ENCODE data around the gene RTN4R. TPM values are rescaled to one million over a fixed set of nuclear protein-coding genes. Genes with fewer than 3 reads are reported as not detected.
A peak's percentile ranks its signal among the peaks of the same experiment; 100 is the strongest.

Gene RTN4R
- total and polyA plus RNA-seq, 5 donors from 2014 or later: 1.2 to 3.3 (median 1.3) TPM

- Histone ChIP-seq H3K4me3 (ENCODE audit: low read depth, low read length) (no peak overlapping the region), H3K27ac (ENCODE audit: insufficient read depth, low read length, poor library complexity, severe bottlenecking) (no peak overlapping the region), H3K4me1 (ENCODE audit: control insufficient read depth, insufficient read depth, low read length, poor library complexity, severe bottlenecking) (no peaks in the 10 kb centered on the region), H3K9me3 (ENCODE audit: control insufficient read depth in 2 of 2, low read length in 2 of 2) (no peaks in the 10 kb centered on the region), H3K36me3 (ENCODE audit: control insufficient read depth, insufficient read depth, low read length) (no peaks in the 10 kb centered on the region), H3K27me3 (ENCODE audit: control insufficient read depth, insufficient read depth, low read length) (no peaks in the 10 kb centered on the region)
- H3K4me1 Mint-ChIP-seq: peaks cover 0 to 5% (median 2%) of the 10 kb centered on the region in 4 donors
- DNase-seq (no peak), ATAC-seq (ENCODE audit: low read depth in 2 of 2) (no peak)
- H3K36me3 Mint-ChIP-seq: no peaks in the 10 kb centered on the region
- no peaks in the 10 kb centered on the region for H3K27me3 Mint-ChIP-seq
- H3K4me3 Mint-ChIP-seq: no peak overlapping the region
- H3K9me3 Mint-ChIP-seq: no peaks in the 10 kb centered on the region
- H3K27ac Mint-ChIP-seq: no peak overlapping the region
Observed at GRCh38 chr22:20216863-20217499, 51.1 kb downstream of the RTN4R start.

- Mint-ChIP-seq H3K4me3 (no peak overlapping the region), H3K4me1 (peaks cover 0 to 7% (median 2%) of the 10 kb centered on the region in 4 donors), H3K27me3 (no peaks in the 10 kb centered on the region), H3K27ac (no peak overlapping the region), H3K9me3 (no peaks in the 10 kb centered on the region), H3K36me3 (no peaks in the 10 kb centered on the region)
- DNase-seq: no peak
- H3K27ac ChIP-seq (ENCODE audit: insufficient read depth, low read length, poor library complexity, severe bottlenecking): no peak overlapping the region
- H3K4me3 ChIP-seq (ENCODE audit: low read depth, low read length): no peak overlapping the region
- H3K27me3 ChIP-seq (ENCODE audit: control insufficient read depth, insufficient read depth, low read length): no peaks in the 10 kb centered on the region
- H3K4me1 ChIP-seq (ENCODE audit: control insufficient read depth, insufficient read depth, low read length, poor library complexity, severe bottlenecking): no peaks in the 10 kb centered on the region
- no peaks in the 10 kb centered on the region for H3K9me3 ChIP-seq (ENCODE audit: control insufficient read depth in 2 of 2, low read length in 2 of 2)
- no peak for ATAC-seq (ENCODE audit: low read depth in 2 of 2)
- H3K36me3 ChIP-seq (ENCODE audit: control insufficient read depth, insufficient read depth, low read length): no peaks in the 10 kb centered on the region
Observed at GRCh38 chr22:20215742-20216141, 52.4 kb downstream of the RTN4R start.

- H3K4me1 ChIP-seq (ENCODE audit: control insufficient read depth, insufficient read depth, low read length, poor library complexity, severe bottlenecking): no peaks in the 10 kb centered on the region
- no peaks in the 10 kb centered on the region for H3K36me3 ChIP-seq (ENCODE audit: control insufficient read depth, insufficient read depth, low read length)
- H3K27ac ChIP-seq (ENCODE audit: insufficient read depth, low read length, poor library complexity, severe bottlenecking): no peak overlapping the region
- ATAC-seq (ENCODE audit: low read depth in 2 of 2) (no peak), DNase-seq (no peak)
- Mint-ChIP-seq H3K36me3 (no peaks in the 10 kb centered on the region), H3K27ac (no peak overlapping the region), H3K4me3 (no peak overlapping the region), H3K9me3 (no peaks in the 10 kb centered on the region), H3K27me3 (no peaks in the 10 kb centered on the region), H3K4me1 (peaks cover 0 to 7% (median 2%) of the 10 kb centered on the region in 4 donors)
- H3K9me3 ChIP-seq (ENCODE audit: control insufficient read depth in 2 of 2, low read length in 2 of 2): no peaks in the 10 kb centered on the region
- no peaks in the 10 kb centered on the region for H3K27me3 ChIP-seq (ENCODE audit: control insufficient read depth, insufficient read depth, low read length)
- H3K4me3 ChIP-seq (ENCODE audit: low read depth, low read length): no peak overlapping the region
Observed at GRCh38 chr22:20214853-20215252, 53.3 kb downstream of the RTN4R start.

GRCh38 chr22:20213833-20214708 is 54.0 kb downstream of the RTN4R start:
- Mint-ChIP-seq H3K36me3 (no peaks in the 10 kb centered on the region), H3K27ac (no peak overlapping the region), H3K27me3 (no peaks in the 10 kb centered on the region), H3K4me1 (peaks cover 0 to 7% (median 2%) of the 10 kb centered on the region in 4 donors), H3K9me3 (no peaks in the 10 kb centered on the region), H3K4me3 (no peak overlapping the region)
- Histone ChIP-seq H3K36me3 (ENCODE audit: control insufficient read depth, insufficient read depth, low read length) (no peaks in the 10 kb centered on the region), H3K4me3 (ENCODE audit: low read depth, low read length) (no peak overlapping the region), H3K4me1 (ENCODE audit: control insufficient read depth, insufficient read depth, low read length, poor library complexity, severe bottlenecking) (no peaks in the 10 kb centered on the region), H3K9me3 (ENCODE audit: control insufficient read depth in 2 of 2, low read length in 2 of 2) (no peaks in the 10 kb centered on the region), H3K27ac (ENCODE audit: insufficient read depth, low read length, poor library complexity, severe bottlenecking) (no peak overlapping the region), H3K27me3 (ENCODE audit: control insufficient read depth, insufficient read depth, low read length) (no peaks in the 10 kb centered on the region)
- ATAC-seq (ENCODE audit: low read depth in 2 of 2) (no peak), DNase-seq (no peak)

- no peak for DNase-seq
- no peaks in the 10 kb centered on the region for H3K9me3 ChIP-seq (ENCODE audit: control insufficient read depth in 2 of 2, low read length in 2 of 2)
- ATAC-seq (ENCODE audit: low read depth in 2 of 2): no peak
- H3K4me3 ChIP-seq (ENCODE audit: low read depth, low read length): no peak overlapping the region
- Mint-ChIP-seq H3K27me3 (no peaks in the 10 kb centered on the region), H3K4me1 (peaks cover 0 to 13% (median 7%) of the 10 kb centered on the region in 4 donors), H3K36me3 (no peaks in the 10 kb centered on the region), H3K4me3 (peak overlapping the region in 1 of 4 donors; percentile 57), H3K27ac (peak overlapping the region in 2 of 3 donors; percentile 18 to 84), H3K9me3 (no peaks in the 10 kb centered on the region)
- H3K27ac ChIP-seq (ENCODE audit: insufficient read depth, low read length, poor library complexity, severe bottlenecking): no peak overlapping the region
- no peaks in the 10 kb centered on the region for H3K27me3 ChIP-seq (ENCODE audit: control insufficient read depth, insufficient read depth, low read length)
- H3K4me1 ChIP-seq (ENCODE audit: control insufficient read depth, insufficient read depth, low read length, poor library complexity, severe bottlenecking): peaks cover 7% of the 10 kb centered on the region
- H3K36me3 ChIP-seq (ENCODE audit: control insufficient read depth, insufficient read depth, low read length): no peaks in the 10 kb centered on the region
Observed at GRCh38 chr22:20212754-20213699, 55.1 kb downstream of the RTN4R start.

GRCh38 chr22:20211997-20212753 is 55.9 kb downstream of the RTN4R start:
- DNase-seq (no peak), ATAC-seq (ENCODE audit: low read depth in 2 of 2) (no peak)
- Mint-ChIP-seq H3K9me3 (no peaks in the 10 kb centered on the region), H3K27me3 (no peaks in the 10 kb centered on the region), H3K36me3 (no peaks in the 10 kb centered on the region), H3K4me1 (peaks cover 0 to 22% (median 8%) of the 10 kb centered on the region in 4 donors), H3K27ac (peak overlapping the region; percentile 18 to 95 (median 84)), H3K4me3 (peak overlapping the region in 1 of 4 donors; percentile 57)
- Histone ChIP-seq H3K36me3 (ENCODE audit: control insufficient read depth, insufficient read depth, low read length) (no peaks in the 10 kb centered on the region), H3K27ac (ENCODE audit: insufficient read depth, low read length, poor library complexity, severe bottlenecking) (no peak overlapping the region), H3K4me1 (ENCODE audit: control insufficient read depth, insufficient read depth, low read length, poor library complexity, severe bottlenecking) (peaks cover 15% of the 10 kb centered on the region), H3K27me3 (ENCODE audit: control insufficient read depth, insufficient read depth, low read length) (no peaks in the 10 kb centered on the region), H3K9me3 (ENCODE audit: control insufficient read depth in 2 of 2, low read length in 2 of 2) (no peaks in the 10 kb centered on the region), H3K4me3 (ENCODE audit: low read depth, low read length) (no peak overlapping the region)

Measured in CD4-positive, CD25-positive, alpha-beta regulatory T cell (primary cell).